ENCODE measurements around the gene DHRS1.

- TF ChIP-seq POLR2AphosphoS5 (IDR thresholded peaks at IDR 0.05; ENCODE audit: low read depth, low read length) (no peak), REST (IDR thresholded peaks at IDR 0.05; ENCODE audit: insufficient read depth in 1 of 2, low read depth in 2 of 2, low read length in 2 of 2) (no peak), TAF1 (IDR thresholded peaks at IDR 0.05; ENCODE audit: borderline replicate concordance, insufficient read depth, low read length) (no peak)
Measured at GRCh38 chr14:24281636-24282035, 17.9 kb downstream of the DHRS1 start.

All from PFSK-1 (cell line).